HG03520 (cell line): Measurements from ENCODE around the gene GANC.
"Not testable (repeated sequence)": the region's sequence is repeated elsewhere in the genome, so short reads cannot be mapped to it uniquely, and the experiment has no call there.

Experiments used
- ATAC-seq: cut with Tn5 transposase; IDR thresholded peaks from one replicate; pipeline ENCODE4 v1.9.1; 2021; ENCODE audit warnings: mild to moderate bottlenecking, moderate library complexity; ENCODE audit not compliant: unreplicated experiment

Gene GANC

GRCh38 chr15:42282344-42282743 lies 9.3 kb downstream of the GANC start:
- ATAC-seq: no peak

GRCh38 chr15:42282926-42283325 lies 9.9 kb downstream of the GANC start:
- no peak for ATAC-seq

GRCh38 chr15:42283671-42284070 lies 10.7 kb downstream of the GANC start:
- no peak for ATAC-seq

- no peak for ATAC-seq
Measured at GRCh38 chr15:42284551-42284950, 11.6 kb downstream of the GANC start.

GRCh38 chr15:42285034-42285433 lies 12.0 kb downstream of the GANC start:
- no peak for ATAC-seq

- ATAC-seq: no peak
Measured at GRCh38 chr15:42286445-42287029, 13.5 kb downstream of the GANC start.

- ATAC-seq: no peak
Measured at GRCh38 chr15:42287931-42288330, 14.9 kb downstream of the GANC start.

GRCh38 chr15:42289166-42289565 lies 16.2 kb downstream of the GANC start:
- no peak for ATAC-seq

GRCh38 chr15:42301004-42301403 lies 28.0 kb downstream of the GANC start:
- not testable (repeated sequence) for ATAC-seq

- ATAC-seq: no peak
Measured at GRCh38 chr15:42306681-42307080, 33.7 kb downstream of the GANC start.

- ATAC-seq: no peak
Measured at GRCh38 chr15:42313463-42313862, 40.5 kb downstream of the GANC start.

- ATAC-seq: no peak
Measured at GRCh38 chr15:42314818-42315217, 41.8 kb downstream of the GANC start.

GRCh38 chr15:42315521-42315920 lies 42.5 kb downstream of the GANC start:
- no peak for ATAC-seq

- not testable (repeated sequence) for ATAC-seq
Measured at GRCh38 chr15:42316282-42316805, 43.3 kb downstream of the GANC start.

- no peak for ATAC-seq
Measured at GRCh38 chr15:42319206-42319605, 46.2 kb downstream of the GANC start.

GRCh38 chr15:42324308-42324707 lies 51.3 kb downstream of the GANC start:
- ATAC-seq: no peak

- no peak for ATAC-seq
Measured at GRCh38 chr15:42329161-42329560, 56.2 kb downstream of the GANC start.

GRCh38 chr15:42329992-42330391 lies 57.0 kb downstream of the GANC start:
- no peak for ATAC-seq

- no peak for ATAC-seq
Measured at GRCh38 chr15:42331235-42331634, 58.2 kb downstream of the GANC start.

- no peak for ATAC-seq
Measured at GRCh38 chr15:42332331-42332730, 59.3 kb downstream of the GANC start.

GRCh38 chr15:42335074-42335473 lies 62.1 kb downstream of the GANC start:
- ATAC-seq: no peak

- not testable (repeated sequence) for ATAC-seq
Measured at GRCh38 chr15:42336650-42337049, 63.6 kb downstream of the GANC start.

GRCh38 chr15:42337104-42337503 lies 64.1 kb downstream of the GANC start:
- not testable (repeated sequence) for ATAC-seq
